Fibroblast of gingiva (primary cell): ENCODE results near the gene LRIG1.

ENCODE experiments used
- DNase-seq: peaks from one replicate; pipeline ENCODE4 v3.0.0-alpha.2; 2011; ENCODE audit warnings: low read depth

The LRIG1 gene

GRCh38 chr3:66502981-66503380, 2.2 kb upstream of the LRIG1 start:
- DNase-seq, result no peak

- no peak for DNase-seq
Observed at GRCh38 chr3:66502245-66502874, 1.5 kb upstream of the LRIG1 start.

GRCh38 chr3:66501483-66502244, 842 bp upstream of the LRIG1 start:
- DNase-seq, result no peak

DNA sequence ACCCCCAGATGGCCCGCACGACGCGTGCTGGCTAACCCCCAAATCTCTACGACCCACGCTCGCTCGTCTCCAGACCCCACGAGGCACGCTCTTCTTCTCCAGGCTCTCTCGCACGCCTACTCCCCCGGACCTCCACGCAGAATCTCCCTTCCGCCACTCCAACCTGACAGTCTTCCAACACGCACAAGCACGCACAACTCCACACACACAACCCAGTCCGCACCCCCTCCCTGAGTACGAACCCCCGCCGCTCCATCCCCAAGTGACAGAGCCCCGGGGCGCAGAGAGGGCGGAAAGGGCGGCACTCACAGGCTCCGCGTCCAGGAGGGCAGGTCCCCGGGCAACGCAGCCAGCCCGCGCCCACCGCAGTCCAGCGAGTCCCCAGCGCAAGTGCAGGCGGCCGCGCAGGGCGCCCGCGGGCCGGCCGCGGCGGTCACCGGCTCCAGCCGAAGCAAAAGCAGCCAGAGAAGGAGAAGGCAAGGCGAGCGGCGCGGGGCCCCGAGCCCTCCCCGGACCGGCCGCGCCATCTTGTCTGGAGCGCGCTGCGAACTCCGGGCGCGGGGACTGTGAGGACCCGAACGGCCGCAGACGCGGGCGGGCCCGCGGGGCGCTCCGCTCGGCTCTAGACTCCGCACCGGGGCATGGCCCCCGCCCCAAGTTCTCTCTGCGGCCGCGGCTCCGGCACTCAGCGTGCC, 794 bp downstream of the LRIG1 start:
- DNase-seq, result peak; percentile 16

DNA sequence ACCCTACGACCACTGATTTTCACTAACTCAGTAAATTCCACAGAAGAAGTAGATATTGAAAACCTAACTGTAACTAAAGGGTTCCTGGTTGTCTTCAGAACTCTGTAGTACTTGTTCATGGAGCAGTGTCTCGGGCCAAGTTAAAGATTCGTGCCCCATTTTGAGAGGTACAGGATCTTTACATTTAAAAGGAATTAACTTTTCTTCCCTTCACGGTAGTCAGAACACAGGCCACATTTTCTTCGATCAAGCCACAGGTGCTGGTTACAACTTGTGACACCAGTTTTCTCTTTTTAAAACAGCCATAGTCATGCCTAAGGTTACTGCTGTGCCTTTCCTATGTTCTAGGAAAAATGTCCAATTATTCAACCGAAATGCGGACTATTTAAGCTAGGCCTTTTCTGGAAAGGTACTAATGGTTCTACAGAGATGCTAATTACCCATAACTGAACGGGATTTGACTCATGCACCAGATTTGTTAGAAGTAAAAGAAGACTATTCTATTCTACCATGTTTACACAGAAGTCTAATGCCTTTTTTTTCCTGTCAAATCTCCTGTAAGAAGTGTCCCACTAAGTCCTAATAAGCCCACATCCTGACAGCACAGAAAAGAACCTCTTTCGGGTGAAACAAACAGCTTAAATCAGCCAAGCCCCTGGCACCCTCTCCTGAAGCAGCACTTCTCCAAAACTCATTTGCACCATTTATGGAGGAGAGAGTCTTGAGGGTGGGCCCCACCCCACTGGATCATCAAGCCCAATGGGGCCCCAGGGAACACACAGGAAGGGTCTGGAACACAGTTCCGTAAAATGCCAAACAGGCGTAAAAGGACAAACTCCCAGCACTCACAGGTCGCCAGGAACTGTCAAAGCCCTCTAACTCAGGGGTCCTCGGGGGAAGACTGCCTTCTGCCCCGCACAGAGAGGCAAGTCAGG, 1.9 kb downstream of the LRIG1 start:
- no peak for DNase-seq

- DNase-seq, result no peak
Observed at GRCh38 chr3:66497985-66498671, 2.7 kb downstream of the LRIG1 start.

DNA sequence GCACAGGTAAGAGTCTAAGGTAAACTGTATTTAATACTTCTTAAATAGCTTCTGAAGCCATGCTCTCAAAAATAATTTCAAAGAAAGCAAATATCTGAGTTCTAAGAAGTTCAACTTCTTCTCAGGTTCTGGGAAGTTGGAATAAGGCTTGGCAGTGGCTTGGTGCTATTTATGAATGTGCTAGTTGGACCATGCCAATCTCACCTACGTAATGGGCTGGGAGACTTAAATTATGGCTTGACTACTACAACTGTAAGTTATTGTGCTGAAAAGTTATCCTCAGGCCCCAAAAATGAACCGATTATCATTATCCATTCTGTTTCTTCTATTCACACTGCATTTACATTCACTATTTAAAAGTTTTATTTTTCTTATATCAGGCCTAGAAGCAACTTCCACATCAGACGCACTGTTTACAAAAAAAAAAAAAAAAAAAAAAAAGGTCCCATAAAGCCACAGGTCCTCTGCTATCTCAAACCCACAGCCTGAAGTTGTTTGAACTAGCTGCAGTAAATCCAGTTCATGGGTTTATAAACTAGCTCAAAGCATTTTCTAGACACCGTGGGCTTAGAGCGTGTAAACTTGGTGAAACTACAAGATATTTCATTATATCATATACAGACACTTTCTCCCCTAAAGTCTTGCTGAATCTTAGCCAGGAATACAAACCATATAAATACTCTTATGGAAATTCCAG, 3.4 kb downstream of the LRIG1 start:
- DNase-seq, result no peak

GRCh38 chr3:66496746-66497145, 4.1 kb downstream of the LRIG1 start:
- DNase-seq, result no peak

GRCh38 chr3:66496301-66496700, 4.5 kb downstream of the LRIG1 start:
- DNase-seq, result no peak

GRCh38 chr3:66495668-66496045, 5.2 kb downstream of the LRIG1 start:
- no peak for DNase-seq

DNA sequence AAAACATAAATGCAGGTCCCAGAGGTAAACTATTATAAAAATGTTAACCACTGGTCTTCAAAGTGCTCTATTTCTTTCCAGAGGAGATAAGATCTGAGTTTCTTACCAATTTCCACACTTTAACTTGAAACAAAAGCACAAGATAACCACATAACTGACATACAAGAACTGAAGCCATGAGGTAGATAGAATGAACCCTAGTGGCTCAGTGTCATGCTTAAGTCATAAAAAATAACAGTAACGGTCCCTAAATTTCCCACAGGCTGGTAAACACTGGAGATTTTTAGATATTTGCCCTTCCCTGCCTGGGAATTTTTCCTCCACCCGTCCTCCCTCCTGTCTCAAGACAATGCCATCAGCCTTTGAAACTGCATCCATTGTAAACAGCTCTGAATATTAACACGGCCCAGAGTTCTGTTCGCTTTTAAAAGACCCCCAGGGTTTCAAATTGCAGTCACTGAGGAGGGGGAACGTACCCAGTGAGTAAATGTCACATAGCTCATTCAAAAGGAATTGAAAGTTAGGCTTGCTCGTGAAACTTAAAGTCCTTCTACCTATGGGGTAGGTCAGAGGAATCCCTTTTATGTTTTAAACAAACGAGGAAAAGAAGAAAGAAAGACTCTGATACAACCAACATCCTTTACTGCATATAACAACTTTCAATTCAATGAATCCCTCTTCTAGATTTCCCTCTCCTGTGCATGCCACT, 5.7 kb downstream of the LRIG1 start:
- DNase-seq, result no peak

GRCh38 chr3:66493458-66494099, 7.2 kb downstream of the LRIG1 start:
- no peak for DNase-seq

- no peak for DNase-seq
Observed at GRCh38 chr3:66492672-66493071, 8.2 kb downstream of the LRIG1 start.

DNA sequence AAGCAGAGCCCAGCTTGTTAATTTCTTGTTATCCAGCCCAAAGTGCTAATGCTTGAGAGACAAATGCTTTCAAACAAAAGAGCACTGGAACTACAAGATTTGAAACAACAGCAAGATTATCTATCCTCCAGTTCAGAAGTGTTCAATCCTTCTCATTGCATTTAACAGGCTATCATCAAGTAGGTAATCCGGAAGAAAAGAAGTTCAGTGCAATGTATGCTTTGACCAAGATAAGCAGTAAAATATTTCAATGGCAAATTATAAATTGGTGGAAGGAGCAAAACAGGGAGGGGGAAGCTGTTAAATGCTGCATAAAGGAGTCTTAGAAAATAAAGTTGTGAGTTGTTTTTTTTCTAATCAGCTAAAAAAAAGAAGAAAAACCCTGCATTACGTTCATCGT, 8.8 kb downstream of the LRIG1 start:
- DNase-seq, result no peak

- no peak for DNase-seq
Observed at GRCh38 chr3:66490984-66491383, 9.8 kb downstream of the LRIG1 start.

- DNase-seq, result peak; percentile 31
Observed at GRCh38 chr3:66490214-66490613, 10.6 kb downstream of the LRIG1 start.

DNA sequence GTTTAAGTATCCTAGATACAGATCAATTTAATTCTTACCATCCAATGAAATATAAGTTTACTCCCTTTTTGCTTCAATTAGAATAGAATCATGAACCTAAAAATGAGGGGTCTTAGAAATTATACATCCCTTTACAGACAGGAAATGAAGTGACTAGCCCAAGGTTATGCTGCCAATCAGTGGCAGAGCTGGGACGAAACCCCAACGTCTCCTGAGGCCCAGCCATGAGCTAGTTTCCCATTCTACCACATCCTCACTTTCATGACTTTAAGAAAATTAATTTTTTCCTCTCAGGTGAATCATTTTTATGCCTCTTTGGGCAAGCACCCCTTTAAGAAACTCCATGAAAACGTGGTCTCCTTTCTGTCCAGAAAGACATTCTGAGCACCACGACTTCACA, 11.2 kb downstream of the LRIG1 start:
- DNase-seq, result no peak

- no peak for DNase-seq
Observed at GRCh38 chr3:66489115-66489514, 11.7 kb downstream of the LRIG1 start.

GRCh38 chr3:66488492-66488891, 12.3 kb downstream of the LRIG1 start:
- no peak for DNase-seq

DNA sequence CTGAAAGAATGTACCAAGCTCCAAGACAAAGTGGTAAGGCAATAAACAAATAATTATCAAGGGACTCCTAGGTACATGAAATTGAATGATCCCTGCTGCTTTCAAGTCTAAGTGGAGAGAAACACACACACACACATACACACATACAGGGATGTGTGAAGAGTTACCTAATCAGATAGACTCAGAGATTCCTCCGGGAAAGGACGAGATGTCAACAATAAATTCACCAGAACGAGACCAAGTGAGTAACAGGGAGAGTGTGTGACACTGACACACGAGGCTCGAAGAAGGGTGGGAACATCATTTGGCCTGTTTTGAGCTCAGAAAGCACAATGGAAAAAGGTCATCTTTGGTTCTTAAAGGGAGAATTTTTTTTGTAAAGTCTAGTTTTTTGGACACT, 13.4 kb downstream of the LRIG1 start:
- peak; percentile 62 for DNase-seq
